ENCODE results near the gene TAMM41. TPM values are rescaled to one million over a fixed set of nuclear protein-coding genes. Genes with fewer than 3 reads are reported as not detected.

Gene TAMM41
- total and polyA plus RNA-seq, 2 of the 4 experiments (the other 2 are of a cell fraction) = 4.3 to 15.9 TPM

DNA sequence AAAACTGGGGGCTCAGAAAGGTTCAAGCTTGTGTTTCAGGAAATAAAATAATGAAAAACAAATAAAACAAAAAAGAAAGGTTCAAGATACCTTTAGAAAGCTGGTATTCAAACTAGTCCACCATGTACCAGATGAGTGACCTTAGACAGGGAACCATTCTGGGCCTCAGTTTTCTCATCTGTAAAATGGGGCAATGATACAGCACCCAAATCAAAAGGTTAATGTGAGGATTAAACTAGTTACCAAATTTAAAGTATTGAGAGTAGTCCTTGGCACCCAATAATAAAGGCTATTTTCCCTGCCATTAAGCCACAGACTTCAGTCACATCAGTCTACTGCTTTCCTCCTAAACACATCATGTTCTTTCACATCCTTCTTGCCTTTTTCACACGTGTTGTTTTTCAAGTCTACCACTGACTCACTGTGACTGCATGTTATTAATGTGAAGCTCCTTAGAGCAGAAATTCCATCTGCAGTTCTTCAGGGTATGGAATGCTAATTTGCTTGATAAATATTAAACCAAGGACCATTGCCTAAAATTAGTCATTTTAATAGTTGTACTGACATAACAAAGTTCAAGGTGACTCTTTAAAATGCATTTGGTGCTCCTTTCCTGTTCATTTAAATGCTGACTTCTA lies 19.9 kb downstream of the TAMM41 start:
- Histone ChIP-seq H2AFZ (replicated peaks; ENCODE audit: low read length, poor library complexity) (no peak overlapping the region), H2BK20ac (ENCODE audit: low read depth, low read length) (no peak overlapping the region), H3K4me1 (ENCODE audit: control insufficient read depth, insufficient read depth, low read length) (peaks cover 3% of the 10 kb centered on the region; the same call in 1 of the 2 replicates), H4K8ac (ENCODE audit: low read depth in 2 of 2, low read length in 2 of 2) (no peak overlapping the region), H3K4ac (ENCODE audit: low read depth, low read length) (no peak overlapping the region), H4K20me1 (ENCODE audit: insufficient read depth, low read length) (no peaks in the 10 kb centered on the region), H3K4me2 (ENCODE audit: low read depth, low read length) (no peak overlapping the region), H3K14ac (replicated peaks; ENCODE audit: low read depth, low read length) (no peak overlapping the region), H3K9me3 (ENCODE audit: control insufficient read depth, insufficient read depth, low read length) (no peaks in the 10 kb centered on the region), H3K56ac (ENCODE audit: extremely low read depth, insufficient read depth, low read length) (no peak overlapping the region), H3K9ac (ENCODE audit: low read depth, low read length) (no peak overlapping the region), H3K9me1 (ENCODE audit: insufficient read depth, low read length) (no peaks in the 10 kb centered on the region; the same call in 1 of the 2 replicates), H3K27ac (ENCODE audit: insufficient read depth, low read length) (no peak overlapping the region; the same call in 1 of the 2 replicates), H2BK15ac (ENCODE audit: low read depth, low read length) (no peak overlapping the region), H3K18ac (ENCODE audit: low read depth, low read length) (no peak overlapping the region), H3K4me3 (ENCODE audit: insufficient read depth, low read depth, low read length) (no peak overlapping the region), H3K23ac (ENCODE audit: low read depth, low read length) (no peak overlapping the region), H3K36me3 (ENCODE audit: control insufficient read depth, insufficient read depth, low read length) (peaks cover 20% of the 10 kb centered on the region), H2AK5ac (ENCODE audit: low read depth, low read length) (no peak overlapping the region), H4K91ac (ENCODE audit: insufficient read depth, low read depth, low read length) (no peak overlapping the region), H3K79me1 (ENCODE audit: low read depth in 1 of 2, low read length in 2 of 2) (no peaks in the 10 kb centered on the region; a peak in 1 of 4 replicates), H2BK5ac (ENCODE audit: low read depth, low read length, poor library complexity, severe bottlenecking) (no peak overlapping the region), H3K27me3 (ENCODE audit: control insufficient read depth, insufficient read depth, low read length) (no peaks in the 10 kb centered on the region), H2BK120ac (ENCODE audit: low read depth, low read length) (no peak overlapping the region), H2AK9ac (replicated peaks; ENCODE audit: low read depth, low read length, poor library complexity) (no peak overlapping the region), H4K5ac (ENCODE audit: low read depth, low read length) (no peak overlapping the region)
- dilution Hi-C loops (cut with HindIII; ENCODE audit: low sequenced_read_pairs, unreplicated experiment) = no loop called here
- in situ Hi-C loops (cut with MboI; ENCODE audit: low sequenced_read_pairs) = no loop called here
- ATAC-seq (ENCODE audit: low read depth) (peak; percentile 64), DNase-seq (peak; percentile 79)
- no TSS peak for BruUV-seq (replicated peaks)
- POLR2A ChIA-PET (ENCODE audit: unreplicated experiment) = interaction anchor here (0.6 kb wide), 1 partner anchor 129 kb away, joined by 3 read pairs; no protein-coding TSS in a partner anchor
- intact Hi-C loops (cut with micrococcal nuclease) = no loop called here
- no peak for TF ChIP-seq MAZ (IDR thresholded peaks at IDR 0.05; ENCODE audit: borderline replicate concordance, low read depth, low read length)
- peak; percentile 40; the same call in 1 of the 2 replicates for TF ChIP-seq BHLHE40 (IDR thresholded peaks at IDR 0.05; ENCODE audit: low read depth, low read length)
- no peak for TF ChIP-seq MAFK (IDR thresholded peaks at IDR 0.05; ENCODE audit: low read depth, low read length)
- no peak for TF ChIP-seq RFX5 (IDR thresholded peaks at IDR 0.05; ENCODE audit: low read depth, low read length)
- TF ChIP-seq RAD21 (IDR thresholded peaks at IDR 0.05; ENCODE audit: low read length) = no peak
- TF ChIP-seq, protein P1, sequence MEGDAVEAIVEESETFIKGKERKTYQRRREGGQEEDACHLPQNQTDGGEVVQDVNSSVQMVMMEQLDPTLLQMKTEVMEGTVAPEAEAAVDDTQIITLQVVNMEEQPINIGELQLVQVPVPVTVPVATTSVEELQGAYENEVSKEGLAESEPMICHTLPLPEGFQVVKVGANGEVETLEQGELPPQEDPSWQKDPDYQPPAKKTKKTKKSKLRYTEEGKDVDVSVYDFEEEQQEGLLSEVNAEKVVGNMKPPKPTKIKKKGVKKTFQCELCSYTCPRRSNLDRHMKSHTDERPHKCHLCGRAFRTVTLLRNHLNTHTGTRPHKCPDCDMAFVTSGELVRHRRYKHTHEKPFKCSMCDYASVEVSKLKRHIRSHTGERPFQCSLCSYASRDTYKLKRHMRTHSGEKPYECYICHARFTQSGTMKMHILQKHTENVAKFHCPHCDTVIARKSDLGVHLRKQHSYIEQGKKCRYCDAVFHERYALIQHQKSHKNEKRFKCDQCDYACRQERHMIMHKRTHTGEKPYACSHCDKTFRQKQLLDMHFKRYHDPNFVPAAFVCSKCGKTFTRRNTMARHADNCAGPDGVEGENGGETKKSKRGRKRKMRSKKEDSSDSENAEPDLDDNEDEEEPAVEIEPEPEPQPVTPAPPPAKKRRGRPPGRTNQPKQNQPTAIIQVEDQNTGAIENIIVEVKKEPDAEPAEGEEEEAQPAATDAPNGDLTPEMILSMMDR (conservative IDR thresholded peaks at IDR 0.05; ENCODE audit: low read depth, low read length) = no peak
- no peak for TF ChIP-seq POLR2A (IDR thresholded peaks at IDR 0.05; ENCODE audit: low read depth, low read length)
- TF ChIP-seq, protein P2, sequence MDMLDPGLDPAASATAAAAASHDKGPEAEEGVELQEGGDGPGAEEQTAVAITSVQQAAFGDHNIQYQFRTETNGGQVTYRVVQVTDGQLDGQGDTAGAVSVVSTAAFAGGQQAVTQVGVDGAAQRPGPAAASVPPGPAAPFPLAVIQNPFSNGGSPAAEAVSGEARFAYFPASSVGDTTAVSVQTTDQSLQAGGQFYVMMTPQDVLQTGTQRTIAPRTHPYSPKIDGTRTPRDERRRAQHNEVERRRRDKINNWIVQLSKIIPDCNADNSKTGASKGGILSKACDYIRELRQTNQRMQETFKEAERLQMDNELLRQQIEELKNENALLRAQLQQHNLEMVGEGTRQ (IDR thresholded peaks at IDR 0.05; ENCODE audit: low read depth, low read length) = no peak
- no peak for TF ChIP-seq CEBPB (IDR thresholded peaks at IDR 0.05; ENCODE audit: low read depth, low read length)
- CTCF ChIA-PET = interaction anchor here (0.6 to 1.1 kb wide), 3 partner anchors 9 to 172 kb away, joined by 3 to 7 read pairs (median 4); no protein-coding TSS in a partner anchor
- no CpG with 5 or more reads among the region's 1 CpG for WGBS, 2 experiments (ENCODE audit: extremely low coverage in 2 of 2, insufficient read length in 1 of 2)
